Ammon's horn (tissue), 1 donor: ENCODE results near the gene MIDN.

Experiments
- DNase-seq: peaks from one replicate; pipeline ENCODE4 v3.0.0-alpha.2; 2016; ENCODE audit warnings: low spot score

Gene MIDN

DNA sequence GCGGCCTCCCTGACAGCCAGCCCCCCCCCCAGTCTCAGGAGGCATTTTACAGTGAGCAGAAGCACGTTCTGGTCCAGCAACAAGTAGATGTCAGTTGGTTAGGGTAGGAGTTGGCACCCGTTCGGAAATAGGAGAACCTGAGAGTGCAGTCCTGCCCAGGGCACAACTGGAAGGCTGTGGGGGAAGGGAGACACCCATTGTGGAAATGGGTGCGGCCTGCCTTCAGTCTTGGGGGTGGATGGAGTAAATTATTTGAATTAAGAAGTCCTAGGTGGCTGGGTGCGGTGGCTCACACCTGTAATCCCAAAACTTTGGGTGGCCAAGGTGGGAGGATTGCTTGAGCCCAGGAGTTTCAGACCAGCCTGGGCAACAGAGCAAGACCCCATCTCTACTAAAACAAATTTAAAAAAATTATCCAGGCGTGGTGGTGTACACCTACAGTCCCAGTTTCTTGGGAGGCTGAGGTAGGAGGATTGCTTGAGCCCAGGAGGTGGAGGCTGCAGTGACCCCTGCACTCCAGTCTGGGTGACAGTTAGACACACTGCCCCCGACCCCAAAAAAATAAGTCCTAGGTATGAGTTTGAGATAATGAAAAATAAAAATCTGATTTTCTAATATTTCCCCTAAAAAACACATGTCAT lies 21.9 kb downstream of the MIDN start:
- DNase-seq, result no peak

DNA sequence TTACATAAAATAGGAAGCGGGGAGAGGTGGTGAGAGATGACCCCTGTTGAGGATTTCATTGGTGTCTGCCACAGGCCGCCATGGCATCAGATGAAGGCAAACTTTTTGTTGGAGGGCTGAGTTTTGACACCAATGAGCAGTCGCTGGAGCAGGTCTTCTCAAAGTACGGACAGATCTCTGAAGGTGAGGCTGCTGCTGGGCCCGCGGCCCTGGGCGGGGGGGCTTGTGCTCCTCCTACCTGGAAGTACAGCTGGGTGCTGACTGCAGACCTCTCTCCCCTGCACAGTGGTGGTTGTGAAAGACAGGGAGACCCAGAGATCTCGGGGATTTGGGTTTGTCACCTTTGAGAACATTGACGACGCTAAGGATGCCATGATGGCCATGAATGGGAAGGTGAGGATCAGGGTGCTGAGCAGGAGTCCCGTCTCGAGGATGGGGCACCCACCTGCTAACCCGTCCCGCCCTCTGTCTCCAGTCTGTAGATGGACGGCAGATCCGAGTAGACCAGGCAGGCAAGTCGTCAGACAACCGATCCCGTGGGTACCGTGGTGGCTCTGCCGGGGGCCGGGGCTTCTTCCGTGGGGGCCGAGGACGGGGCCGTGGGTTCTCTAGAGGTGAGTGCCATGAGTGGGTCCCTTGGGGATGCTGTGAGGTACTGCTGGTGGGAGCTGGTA lies 22.6 kb downstream of the MIDN start:
- DNase-seq, result no peak

DNA sequence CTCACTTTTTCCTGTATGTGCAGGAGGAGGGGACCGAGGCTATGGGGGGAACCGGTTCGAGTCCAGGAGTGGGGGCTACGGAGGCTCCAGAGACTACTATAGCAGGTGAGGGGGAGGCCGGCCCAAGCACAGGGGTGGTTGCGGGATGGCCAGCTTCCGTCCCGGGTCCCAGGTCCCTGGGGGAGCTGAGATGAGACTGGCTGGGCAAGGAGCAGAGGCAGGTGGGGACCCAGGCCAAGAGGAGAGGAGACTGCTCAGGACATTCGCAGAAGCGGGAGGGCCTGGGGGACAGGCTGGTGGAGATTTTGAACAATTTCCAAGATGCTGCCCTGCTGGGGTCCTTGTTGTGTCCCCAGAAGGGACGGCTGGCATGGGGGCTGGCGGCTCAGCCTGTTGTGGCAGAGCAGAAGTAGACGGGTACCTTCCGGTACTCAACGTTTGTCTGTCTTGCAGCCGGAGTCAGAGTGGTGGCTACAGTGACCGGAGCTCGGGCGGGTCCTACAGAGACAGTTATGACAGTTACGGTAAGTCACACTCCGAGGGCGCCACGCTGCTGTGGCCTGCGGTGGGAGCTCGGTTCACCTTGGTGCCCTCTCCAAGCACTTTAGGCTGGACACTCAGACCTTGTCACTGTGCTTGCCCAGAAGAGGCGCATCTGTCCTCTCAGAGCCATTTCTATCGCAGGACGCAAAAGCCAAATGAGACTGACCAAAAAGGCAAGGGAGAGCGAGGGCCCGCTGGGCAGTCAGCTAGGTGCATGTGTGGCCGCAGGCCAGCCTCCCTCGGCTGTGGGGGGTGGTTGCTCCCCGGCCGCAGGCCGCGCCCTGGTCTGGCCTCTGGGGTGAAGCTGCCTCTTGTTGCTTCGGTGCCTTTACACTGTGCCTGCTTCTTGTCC lies 23.4 kb downstream of the MIDN start:
- DNase-seq, result no peak

DNA sequence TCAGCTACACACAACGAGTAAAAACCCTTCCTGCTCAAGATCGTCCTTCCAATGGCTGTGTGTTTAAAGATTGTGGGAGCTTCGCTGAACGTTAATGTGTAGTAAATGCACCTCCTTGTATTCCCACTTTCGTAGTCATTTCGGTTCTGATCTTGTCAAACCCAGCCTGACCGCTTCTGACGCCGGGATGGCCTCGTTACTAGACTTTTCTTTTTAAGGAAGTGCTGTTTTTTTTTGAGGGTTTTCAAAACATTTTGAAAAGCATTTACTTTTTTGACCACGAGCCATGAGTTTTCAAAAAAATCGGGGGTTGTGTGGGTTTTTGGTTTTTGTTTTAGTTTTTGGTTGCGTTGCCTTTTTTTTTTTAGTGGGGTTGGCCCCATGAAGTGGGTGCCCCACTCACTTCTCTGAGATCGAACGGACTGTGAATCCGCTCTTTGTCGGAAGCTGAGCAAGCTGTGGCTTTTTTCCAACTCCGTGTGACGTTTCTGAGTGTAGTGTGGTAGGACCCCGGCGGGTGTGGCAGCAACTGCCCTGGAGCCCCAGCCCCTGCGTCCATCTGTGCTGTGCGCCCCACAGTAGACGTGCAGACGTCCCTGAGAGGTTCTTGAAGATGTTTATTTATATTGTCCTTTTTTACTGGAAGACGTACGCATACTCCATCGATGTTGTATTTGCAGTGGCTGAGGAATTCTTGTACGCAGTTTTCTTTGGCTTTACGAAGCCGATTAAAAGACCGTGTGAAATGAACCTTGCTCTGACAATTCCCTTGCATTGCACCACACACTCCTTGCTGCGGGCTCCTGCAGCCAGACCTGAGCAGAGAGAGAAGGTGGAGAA lies 24.3 kb downstream of the MIDN start:
- DNase-seq, result peak; percentile 57

DNA sequence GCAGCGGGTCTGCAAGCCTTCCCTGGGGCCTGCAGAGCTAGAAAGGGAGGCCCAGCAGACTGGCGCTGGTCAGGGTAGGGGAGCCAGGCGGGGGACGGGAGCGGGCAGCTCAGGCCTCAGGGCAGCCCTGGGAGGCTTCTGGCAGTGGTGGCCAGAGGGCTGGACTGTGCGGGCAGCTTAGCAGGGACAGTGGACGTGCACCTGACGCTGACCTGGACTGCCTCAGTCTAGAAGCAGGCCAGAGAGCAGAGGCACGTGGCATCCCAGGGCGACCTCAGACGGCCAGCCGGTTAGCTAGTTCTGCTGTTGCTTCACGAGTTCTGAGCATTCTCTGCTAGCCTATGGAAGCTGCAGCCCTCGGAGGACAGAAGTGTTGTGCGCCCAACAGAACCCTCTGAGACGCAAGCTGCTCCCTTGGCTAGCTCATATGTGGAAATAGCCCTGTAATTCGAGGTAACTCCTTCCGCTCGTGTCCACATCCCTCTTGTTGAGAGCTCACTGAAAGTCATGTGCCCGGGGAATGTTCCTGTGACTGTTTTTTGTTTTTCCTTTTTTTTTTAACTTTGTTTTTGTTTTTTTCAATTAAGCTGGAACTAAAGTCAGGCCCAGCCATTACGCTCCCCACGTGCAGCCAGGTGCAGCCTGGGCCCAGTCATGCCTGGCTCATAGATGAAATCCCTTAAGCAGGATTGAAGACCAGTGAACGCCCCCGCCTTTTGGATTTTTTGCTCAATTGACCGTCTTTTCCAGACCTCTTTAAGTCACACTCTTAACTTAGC lies 25.1 kb downstream of the MIDN start:
- no peak for DNase-seq

DNA sequence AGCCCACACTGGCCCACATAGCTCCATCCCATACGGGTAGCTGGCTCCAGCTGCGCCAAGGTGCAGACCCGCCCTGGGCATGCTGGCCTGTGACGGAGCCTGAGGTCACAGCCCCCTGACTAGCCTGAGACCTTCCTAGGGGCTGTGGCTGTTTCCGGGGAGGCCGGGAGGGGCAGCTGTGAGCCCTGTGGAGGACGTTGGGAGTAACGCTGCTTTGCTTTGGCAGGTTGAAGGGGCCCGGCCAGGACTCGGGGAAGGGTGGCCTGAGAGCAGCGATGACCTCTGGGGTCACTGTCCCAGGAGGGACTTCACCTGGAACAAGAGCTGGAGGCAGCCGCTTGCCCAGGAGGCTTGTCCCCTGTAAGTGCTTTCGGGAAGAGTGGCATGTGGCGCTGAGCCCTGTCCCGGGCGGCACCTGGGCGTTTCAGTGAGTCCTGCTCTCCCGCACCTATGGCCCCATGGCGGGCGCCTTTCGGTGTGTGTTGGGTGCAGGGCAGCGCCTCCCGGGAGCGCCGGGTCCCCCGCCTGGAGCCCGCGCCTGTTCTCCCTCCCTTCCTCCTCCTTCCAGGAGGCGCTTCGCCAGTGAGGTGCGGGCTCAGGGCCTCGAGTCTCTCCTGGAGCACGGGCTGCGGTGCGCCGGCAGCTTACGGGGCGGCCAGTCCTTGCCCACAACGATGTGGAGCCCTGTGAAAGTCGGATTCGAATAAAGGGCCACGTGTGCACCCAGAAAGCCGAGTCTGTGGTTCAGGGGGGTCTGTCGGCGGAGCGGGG lies 25.9 kb downstream of the MIDN start:
- no peak for DNase-seq

DNA sequence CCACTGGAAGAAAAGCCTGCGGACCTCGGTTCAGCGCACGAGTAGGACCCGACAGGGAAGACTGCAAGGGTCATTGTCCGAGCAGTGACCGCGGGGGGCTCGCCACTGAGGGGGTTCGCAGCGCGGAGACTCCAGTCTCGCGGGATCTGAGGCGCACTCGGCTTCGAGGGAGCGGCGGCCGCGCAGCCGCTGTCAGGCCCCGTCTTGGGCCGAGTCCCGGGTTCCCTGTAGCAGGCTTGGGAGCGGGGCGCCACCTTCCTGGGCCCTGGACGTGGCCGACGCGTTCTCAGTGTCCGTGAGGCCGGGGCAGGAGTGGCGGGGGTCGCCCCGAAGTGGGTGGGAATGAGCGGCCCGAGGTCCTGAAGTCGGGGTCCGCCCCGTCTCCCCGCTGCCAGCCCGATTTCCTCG lies 26.5 kb downstream of the MIDN start:
- DNase-seq, result no peak

DNA sequence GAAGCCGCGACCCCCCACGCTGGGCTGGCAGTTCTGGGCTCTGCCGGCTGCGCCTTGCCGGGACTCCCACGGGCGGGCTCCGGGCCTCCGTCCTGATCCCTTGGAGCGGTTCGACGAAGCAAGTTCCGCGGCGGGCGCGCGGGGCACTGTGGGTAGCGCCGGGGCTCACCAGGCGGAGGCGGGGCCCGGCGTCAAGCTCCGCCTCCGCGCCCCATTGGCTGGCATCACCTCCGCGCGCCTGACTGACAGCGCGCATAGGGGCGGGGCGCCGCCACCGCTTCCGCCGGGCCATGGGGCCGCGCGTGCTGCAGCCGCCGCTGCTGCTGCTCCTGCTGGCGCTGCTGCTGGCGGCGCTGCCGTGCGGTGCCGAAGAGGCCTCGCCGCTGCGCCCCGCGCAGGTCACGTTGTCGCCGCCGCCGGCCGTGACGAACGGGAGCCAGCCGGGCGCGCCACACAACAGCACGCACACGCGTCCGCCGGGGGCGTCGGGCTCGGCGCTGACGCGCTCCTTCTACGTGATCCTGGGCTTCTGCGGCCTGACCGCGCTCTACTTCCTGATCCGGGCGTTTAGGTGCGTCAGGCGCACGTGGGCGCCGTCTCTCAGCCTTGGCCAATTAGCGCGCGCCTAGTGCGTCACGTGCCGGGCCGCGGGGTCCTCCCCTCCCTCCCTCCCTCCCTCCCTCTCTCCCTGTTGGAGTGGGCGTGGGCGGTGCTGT lies 27.0 kb downstream of the MIDN start, which contains the start of gene FAM174C:
FAM174C (plus strand) TSS at position 271 of the 716 bp plus-strand sequence; CDS start at position 291, 20 bp downstream.
- DNase-seq, result peak; percentile 98

DNA sequence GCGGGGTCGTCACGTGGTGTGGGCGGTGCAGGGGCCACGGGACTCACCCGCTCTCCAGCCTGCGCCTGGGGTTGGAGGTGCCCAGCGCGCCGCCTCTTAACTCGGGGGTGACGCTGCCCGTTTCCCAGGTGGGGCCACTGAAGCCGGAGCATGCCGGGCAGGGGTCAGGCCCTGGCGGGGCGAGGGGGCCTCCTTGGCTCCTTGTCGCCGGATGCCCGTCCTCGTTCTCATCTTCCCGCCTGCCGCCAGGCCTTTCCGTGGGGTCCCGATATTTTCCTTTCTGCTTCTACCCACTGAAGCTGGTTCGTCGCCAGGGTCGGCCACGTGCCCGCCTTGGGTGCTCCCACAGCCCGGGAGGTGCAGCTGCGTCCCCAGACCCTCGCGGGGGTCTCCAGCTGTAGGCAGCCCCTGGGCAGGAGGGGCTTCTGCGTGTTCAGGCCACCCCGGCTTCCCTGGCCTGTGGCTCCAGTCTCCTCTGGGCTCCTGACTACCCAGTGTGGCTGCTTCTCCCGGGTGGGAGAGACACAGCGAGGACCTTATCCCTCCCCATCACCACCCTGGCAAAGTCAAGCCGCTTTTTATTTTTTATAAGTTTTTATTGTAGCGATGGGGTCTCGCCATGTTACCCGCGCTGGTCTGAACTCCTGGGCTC lies 27.7 kb downstream of the MIDN start:
- DNase-seq, result no peak

DNA sequence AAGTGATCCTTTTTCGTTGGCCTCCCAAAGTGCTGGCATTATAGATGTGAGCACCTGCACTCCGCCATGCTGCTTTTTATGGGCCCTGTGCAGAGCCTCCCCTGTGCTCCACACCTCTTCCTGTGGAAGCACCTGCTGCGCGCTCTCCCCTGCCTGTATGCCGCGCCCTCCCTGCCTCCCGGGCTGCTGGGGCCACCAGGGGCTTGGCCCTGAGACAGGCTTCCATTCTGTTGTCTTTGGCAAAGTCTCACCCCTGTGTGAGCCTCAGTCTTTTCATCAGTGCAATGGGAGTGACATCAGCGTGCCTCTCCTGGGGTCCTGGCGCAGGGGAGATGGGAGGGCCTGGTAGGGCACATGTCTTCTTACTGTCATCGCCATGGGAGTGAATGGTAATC lies 28.2 kb downstream of the MIDN start:
- DNase-seq, result no peak

DNA sequence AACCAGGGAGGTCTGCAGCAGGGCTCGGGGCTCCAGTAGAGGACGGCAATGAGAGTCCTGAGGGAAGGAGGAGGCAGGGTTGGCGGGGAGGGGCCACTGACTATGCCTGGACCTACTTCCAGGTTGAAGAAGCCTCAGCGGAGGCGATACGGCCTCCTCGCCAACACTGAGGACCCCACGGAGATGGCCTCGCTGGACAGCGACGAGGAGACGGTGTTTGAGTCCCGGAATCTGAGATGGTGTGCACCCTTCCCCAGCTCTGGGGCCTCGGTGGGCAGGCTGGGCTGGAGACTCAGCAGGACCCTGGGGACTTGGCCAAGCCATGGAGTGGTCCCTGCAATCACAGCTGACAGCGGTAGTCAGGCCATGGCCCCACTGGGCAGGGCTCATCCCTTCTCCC lies 28.7 kb downstream of the MIDN start:
- DNase-seq, result no peak

DNA sequence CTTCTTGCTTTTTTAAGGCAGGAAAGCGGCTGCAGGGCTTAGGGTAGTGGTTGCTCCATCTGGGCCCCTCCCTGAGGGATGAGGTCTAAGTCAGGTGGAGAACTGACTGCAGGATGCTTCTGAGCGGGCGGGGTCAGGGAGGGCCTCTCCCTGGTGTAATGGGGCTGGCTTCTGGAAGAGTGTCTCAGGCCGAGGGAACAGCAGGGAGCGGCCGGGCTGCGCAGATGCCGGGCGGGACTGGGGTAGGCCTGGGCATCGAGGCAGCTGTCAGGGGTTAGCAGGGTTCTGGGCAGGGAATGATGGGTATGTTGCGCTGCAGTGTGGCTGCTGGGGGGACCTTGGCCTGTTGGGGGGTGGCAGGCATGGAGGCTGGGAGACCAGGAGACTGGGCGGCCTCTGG lies 29.7 kb downstream of the MIDN start:
- no peak for DNase-seq

DNA sequence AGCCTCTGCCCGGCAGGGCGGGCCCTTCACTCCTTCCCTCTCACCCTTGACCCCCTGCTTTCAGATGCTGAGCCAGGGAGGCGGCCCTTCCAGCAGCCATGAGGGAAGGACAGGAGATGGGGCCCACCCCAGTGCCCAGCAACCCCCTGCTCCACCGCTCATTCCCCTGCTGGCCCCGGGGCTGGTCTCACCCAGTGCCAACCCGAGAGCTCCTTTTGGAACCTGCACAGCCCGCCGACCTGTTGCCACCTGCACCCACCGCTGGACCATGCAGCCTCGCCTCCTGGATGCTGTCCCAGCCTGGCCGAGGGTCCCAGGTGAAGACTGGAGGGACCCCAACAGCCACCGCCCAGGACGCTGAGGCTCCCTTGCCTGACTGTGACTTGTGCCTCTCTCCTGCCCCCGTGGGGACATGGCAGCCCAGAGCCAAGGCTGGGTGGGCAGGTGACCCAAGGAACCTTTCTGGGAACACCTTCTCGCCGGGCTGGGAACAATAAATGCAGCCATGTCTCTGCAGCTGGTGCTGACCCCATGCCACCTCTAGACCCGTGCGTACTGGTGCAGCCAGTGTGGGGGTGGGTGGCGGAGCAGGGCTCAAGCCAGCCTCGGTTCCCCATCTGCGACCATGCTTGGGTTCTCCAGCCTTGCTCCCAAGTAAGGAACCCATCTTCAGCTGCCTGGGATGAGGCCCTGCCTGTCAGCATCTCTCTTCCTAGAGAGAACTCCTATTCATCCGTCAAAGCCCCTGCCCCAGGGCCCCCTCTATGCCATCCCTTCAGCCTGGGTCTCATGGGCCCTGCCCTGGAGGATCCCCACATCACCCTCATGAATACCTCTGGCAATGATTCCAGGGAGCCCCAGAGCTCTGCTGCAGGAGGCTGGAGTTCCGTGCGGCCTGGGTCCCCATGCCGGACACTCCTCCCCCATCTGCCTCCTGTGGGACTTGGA lies 30.6 kb downstream of the MIDN start:
- DNase-seq, result no peak

DNA sequence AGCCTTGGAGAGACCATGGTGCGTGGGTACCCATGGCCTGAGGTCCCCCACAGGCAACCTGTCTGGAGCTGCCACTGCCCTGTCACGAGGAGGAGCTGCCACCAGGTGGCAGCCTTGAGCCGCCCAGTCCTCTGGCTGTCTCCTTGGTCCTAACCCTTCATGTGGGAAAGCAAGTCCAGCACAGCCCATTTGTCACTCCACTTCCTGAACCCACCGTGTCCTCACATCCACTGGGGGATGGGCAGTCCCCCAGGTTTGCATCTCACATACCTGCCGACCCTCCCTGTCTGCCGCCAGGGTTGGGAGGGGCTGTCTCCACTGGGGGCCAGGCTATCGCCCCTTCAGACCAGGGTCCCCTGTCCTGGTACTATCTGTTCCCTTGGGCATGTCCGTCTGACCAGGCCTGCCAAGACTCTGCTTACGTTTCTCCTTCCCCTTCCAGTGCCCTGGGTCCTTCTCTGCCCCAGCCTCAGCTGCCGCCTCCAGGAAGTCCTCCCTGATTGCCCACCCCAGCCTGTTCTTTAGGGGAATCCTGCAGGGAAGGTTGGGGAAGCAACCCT lies 31.5 kb downstream of the MIDN start:
- peak; percentile 89 for DNase-seq

DNA sequence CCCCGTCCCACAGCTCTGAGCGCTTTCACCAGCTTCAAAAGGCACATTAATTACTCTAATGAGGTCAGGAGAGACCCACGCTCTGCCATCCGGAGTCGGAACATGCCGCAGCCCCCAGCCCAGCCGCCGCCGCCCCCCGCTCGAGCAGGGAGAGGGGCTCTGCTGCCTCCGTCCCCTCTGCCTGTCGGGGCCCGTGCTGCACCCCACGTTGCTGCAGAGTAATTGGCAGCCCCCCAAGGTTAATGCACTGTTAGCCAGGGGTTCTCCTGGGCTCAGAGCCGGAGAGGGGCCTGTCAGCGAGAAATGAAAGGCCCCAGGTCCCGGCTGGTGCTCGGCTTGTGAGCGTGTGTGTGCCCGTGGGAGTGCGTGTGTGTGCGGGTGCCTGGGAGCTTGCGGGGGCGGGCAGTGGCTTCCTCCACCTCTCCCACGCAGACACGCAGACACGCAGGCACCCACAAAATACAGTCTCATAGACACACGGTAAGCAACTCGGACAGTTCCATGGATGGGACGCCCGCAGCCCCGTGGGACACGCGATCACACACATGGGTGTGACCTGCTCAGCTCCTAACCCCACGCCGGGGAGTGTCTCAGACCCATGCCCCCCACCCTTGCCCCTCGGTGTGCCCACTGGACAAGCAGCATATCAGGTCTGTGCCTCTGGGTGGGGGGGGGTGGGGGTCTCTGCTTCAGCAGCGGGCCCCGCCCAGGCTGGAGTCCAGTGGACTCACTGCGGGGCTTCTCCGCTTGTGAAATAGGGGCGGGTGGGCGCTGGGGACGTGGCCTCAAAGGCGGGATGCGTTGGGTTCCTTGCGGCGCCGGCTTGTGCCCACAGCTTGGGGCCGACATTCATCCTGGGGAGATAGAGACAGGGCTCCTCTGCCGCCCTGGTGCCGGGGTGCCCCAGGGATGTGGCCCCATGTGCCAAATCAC lies 32.5 kb downstream of the MIDN start:
- DNase-seq, result no peak

DNA sequence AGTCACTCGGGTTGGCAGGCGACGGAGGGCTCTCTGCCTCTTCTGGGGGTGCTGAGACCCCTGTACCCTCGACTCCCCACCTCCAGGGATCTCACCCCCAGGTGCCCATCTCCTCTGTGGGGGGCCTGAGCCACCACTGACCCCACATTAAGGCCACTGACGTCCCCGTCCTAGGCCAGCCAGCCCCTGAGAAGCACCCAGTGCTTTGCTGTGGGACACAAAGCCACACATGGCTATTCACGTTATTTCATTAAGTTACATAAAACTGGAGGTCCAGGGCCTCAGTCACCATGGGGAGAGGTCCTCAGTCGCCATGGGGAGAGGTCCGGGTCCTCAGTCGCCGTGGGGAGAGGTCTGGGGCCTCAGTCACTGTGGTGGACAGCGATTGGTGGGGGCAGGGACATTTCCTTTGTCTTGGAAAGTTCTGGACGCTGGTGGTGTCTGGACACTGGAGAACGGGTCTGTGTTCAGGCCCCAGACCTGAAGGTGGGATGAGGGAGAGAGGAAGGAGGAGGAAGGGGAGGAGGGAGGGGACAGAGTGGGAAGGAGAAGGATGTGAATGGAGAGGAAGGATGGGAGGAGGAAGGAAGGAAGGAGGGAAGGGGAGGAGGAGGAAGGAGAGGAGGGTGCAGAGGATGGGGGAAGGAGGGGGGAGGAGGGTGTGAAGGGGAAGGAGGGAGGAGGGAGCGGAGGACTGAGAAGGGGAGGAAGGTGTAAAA lies 33.3 kb downstream of the MIDN start:
- no peak for DNase-seq
